AG08396 (cell line): ENCODE measurements around the gene JMJD6.
"Not testable (repeated sequence)": the region's sequence is repeated elsewhere in the genome, so short reads cannot be mapped to it uniquely, and the experiment has no call there.

Source experiments
- DNase-seq: peaks from one replicate; pipeline ENCODE4 v3.0.0; 2012; ENCODE audit warnings: low spot score, mixed read lengths

JMJD6 gene

GRCh38 chr17:76726231-76726775 lies at the start of gene JMJD6:
Gene JMJD6 (minus strand): TSS chr17:76726606. CDS start chr17:76726475, 131 bp downstream.
- peak; percentile 96 for DNase-seq

- DNase-seq: no peak
Observed at GRCh38 chr17:76775021-76775600, 48.7 kb upstream of the JMJD6 start.

GRCh38 chr17:76772842-76773525 lies 46.6 kb upstream of the JMJD6 start:
- DNase-seq: peak; percentile 41

GRCh38 chr17:76758570-76758969 lies 32.2 kb upstream of the JMJD6 start:
- DNase-seq: no peak

GRCh38 chr17:76757256-76757655 lies 30.9 kb upstream of the JMJD6 start:
- no peak for DNase-seq

DNA sequence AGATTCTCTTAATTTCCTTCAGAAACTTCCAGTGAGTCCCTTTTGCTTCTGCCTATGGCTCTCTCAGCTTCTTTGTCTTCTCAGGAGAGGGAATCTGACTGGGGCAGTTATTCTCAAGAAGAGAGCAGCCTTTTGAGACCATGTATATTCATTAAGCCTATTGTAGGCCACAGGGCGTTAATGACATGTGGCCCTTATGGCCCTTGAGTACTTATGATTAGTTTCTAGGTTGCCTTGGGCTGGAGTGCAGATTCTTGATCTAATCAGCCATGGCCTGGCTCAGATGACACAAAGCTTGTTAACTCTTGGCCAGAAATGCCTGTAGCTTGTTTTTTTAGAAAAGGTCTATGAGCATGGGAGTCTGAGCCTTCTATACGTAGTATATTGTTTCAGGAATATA lies 28.9 kb upstream of the JMJD6 start:
- no peak for DNase-seq

DNA sequence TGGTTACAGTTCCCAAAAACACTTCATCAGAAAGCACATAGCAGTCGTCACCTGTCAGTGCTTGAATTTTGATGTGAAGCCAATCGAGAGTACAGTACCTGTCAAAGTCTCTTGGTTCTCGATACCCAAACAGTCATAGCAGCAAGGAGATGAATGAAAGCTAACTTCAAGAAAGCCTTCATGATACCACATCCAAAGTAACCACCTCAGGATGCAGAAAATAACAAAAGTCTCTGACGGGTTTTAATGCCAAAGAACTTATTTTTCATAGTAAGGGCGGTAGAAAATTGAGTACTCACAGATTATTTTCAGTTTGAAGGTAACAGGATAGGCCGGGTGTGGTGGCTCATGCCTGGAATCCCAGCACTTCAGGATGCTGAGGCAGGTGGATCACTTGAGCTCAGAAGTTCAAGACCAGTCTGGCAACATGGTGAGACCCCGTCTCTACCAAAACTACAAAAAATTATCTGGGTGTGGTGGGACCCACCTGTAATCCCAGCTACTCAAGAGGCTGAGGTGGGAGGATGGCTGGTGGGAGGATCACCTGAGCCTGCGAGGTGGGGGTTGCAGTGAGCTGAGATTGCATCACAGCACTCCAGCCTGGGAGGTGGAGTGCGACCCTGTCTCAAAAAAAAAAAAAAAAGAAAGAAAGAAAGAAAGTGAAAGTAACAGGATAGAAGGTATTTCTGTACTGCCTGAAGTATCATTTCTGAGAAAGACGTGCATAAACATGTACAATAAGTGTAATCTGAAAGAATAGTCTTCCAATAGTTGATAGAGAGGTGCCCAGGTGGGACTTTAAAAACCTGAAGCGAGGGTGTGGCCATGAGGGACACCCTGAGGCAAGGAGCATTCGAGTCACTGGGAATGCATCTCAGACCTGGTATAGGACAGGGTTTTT lies 26.9 kb upstream of the JMJD6 start:
- DNase-seq: no peak

GRCh38 chr17:76752006-76752405 lies 25.6 kb upstream of the JMJD6 start:
- no peak for DNase-seq

DNA sequence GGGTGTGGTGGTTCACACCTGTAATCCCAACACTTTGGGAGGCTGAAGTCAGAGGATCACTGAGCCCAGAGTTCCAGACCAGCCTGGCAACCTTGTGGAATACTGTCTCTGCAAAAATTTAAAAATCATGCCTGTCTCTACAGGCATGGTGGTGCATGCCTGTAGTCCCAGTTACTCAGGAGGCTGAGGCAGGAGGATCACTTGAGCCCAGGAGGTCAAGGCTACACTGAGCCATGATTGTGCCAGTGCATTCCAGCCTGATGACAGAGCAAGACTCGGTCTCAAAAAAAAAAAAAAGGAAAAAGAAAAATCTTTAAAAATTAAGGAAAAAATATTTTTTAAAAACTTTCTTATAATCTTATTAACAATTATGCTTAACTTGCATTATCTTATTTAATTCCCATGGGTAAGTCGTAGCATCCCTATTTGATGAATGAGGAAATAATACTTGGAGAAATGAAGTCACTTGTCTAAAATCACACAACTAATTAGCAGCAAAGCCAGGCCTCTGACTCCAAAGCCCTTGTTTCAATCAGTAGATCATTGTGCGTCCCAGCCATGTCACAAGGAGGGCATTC lies 25.1 kb upstream of the JMJD6 start:
- DNase-seq: no peak

GRCh38 chr17:76748657-76749056 lies 22.3 kb upstream of the JMJD6 start:
- DNase-seq: no peak

DNA sequence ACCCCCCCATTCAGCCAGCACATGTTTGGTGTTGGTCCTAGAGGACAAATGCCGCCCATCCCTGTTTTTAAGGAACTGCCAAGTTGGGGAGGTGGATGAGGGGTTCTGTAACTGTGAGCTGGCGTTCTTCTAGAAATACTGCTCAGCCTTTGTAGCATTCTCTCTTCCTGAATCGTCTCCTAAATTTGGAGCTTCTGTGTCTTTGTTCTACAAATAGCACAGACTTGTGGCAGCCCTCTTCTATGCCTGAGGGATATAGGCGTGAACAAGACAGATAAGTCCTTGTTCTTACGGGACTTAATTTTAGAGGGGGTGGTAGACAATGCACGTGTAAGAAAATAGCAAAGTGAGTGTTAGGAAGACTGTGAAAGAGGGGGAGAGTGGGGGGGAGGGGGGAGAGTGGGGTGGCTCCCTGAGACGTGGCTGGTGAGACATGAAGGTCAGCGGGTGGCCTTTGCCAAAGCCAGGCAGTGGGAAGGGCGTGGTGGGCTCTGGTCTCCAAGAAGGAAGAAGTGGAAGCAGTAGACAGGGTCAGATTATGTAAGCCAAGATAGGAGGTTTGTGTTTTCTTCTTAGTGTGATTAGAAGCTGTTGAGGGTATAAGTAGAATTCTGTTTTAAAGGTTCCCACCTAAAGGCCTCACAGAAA lies 21.4 kb upstream of the JMJD6 start:
- no peak for DNase-seq

- not testable (repeated sequence) for DNase-seq
Observed at GRCh38 chr17:76745785-76746184, 19.4 kb upstream of the JMJD6 start.

GRCh38 chr17:76744747-76745146 lies 18.3 kb upstream of the JMJD6 start:
- DNase-seq: no peak

- no peak for DNase-seq
Observed at GRCh38 chr17:76742958-76743357, 16.6 kb upstream of the JMJD6 start.

DNA sequence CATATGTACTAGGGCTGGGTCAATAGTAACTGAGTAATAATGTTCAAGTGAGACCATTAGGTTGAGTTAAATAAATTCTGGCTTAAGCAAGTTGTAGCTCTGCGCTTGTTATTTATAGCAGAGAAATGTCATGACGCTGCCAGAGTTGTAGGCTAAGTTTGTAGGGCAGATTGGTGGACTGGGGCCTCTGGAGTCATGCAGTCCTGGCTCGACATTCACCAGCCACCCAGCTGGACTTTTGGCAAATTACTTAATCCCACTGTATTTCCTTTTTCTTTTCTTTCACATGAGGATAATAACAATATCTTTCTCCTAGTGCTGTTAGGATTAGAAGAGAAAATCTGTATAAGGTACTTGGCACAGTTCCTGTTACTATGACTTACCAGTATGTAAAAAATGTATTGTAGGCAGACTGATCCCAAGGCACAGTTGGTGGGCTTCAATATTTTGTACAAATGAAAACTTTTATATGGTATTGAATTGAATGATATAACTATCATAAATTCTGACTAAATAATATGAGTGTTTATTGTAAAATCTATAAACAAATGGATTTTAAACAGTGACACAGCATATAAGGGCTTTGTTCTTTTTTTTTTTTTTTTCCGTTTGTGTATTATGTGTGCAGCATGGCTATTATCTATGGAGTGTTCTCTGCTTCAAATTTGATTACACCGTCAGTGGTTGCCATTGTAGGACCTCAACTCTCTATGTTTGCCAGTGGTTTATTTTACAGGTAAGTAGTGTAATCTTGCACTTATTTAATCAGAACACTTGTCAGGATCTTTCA lies 14.1 kb upstream of the JMJD6 start:
- DNase-seq: peak; percentile 57

DNA sequence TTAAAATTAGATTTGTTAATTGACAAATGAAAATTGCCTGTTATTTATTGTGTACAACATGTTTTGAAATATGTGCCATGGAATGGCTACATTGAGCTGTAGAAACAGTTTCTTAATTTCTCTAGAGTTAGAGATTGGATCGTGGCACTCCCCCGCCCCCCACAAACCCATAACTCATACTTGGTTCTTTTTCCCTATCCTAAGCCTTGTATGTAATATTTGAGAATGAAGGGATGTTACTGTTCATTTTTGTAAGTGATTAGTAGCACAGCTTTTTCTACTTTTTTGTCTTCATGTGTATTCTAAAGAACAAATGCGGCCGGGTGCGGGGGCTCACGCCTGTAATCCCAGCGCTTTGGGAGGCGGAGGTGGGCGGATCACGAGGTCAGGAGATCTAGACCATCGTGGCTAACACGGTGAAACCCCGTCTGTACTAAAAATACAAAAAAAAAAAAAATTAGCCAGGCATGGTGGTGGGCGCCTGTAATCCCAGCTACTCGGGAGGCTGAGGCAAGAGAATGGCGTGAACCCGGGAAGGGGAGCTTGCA lies 13.2 kb upstream of the JMJD6 start:
- DNase-seq: not testable (repeated sequence)

DNA sequence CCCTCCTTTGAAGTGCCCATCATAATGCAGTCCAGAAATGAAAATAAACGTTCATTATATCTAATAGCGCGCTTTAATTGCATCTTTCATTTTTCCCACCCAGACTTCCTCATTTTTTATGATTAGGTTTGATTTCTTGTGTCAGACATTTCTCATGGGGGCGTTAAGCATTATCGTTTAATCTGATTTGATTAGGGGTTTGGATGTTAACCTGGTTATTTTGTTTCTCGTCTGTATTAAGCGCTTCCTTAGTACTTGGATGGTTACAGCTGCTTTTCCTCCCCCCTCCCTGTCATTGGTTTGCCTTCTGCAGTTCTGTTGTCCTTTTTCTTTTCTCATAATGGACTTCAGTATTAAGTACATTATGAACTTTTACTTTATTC lies 12.1 kb upstream of the JMJD6 start:
- no peak for DNase-seq

GRCh38 chr17:76737676-76738467 lies 11.5 kb upstream of the JMJD6 start, which contains the start of gene MFSD11:
Gene MFSD11 (plus strand): TSS chr17:76738119. CDS start chr17:76738353, 234 bp downstream.
- peak; percentile 97 for DNase-seq

- peak; percentile 99 for DNase-seq
Observed at GRCh38 chr17:76737082-76737675, 10.8 kb upstream of the JMJD6 start, which contains the start of gene SRSF2. Gene SRSF2 (minus strand): TSS chr17:76737331. CDS start chr17:76737160, 171 bp downstream.
